Measurements from ENCODE around the gene NBPF12. TPM values are rescaled to one million over a fixed set of nuclear protein-coding genes. Genes with fewer than 3 reads are reported as not detected.
"Not testable (repeated sequence)": the region's sequence is repeated elsewhere in the genome, so short reads cannot be mapped to it uniquely, and the experiment has no call there.

NBPF12 gene
- total RNA-seq, 2 donors from 2014 or later, result 3.1 to 6.5 TPM

DNA sequence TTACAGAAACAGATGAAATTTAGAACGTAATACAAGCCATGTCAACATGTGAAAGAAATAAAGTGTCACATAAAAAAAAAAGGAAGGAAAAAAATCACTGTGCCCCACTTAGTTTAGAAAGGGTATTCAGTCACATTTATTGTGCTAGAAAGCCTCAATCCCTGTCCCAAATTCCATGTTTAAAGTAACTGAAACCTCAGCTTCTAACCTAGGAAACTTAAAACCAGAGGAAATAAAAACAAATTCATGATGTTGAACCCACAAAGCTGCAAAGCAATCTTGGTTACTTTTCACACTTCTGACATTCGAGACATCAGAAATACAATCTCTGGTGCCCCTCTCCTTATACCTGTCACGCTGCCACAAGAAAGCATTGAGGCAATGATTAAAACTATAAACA lies 101.8 kb downstream of the NBPF12 start:
- H3K9me3 ChIP-seq, result no peaks in the 10 kb centered on the region
- no peaks in the 10 kb centered on the region for H3K27me3 ChIP-seq
- TF ChIP-seq CTCF (IDR thresholded peaks at IDR 0.05), result no peak
- H3K4me1 ChIP-seq, result no peaks in the 10 kb centered on the region
- H3K27ac ChIP-seq, result no peak overlapping the region
- no peaks in the 10 kb centered on the region for H3K36me3 ChIP-seq
- DNase-seq (ENCODE audit: low spot score), result no peak
- no peak overlapping the region for H3K4me3 ChIP-seq

GRCh38 chr1:147042891-147043290 lies 104.8 kb downstream of the NBPF12 start:
- not testable (repeated sequence) for DNase-seq (ENCODE audit: low spot score); H3K4me3 ChIP-seq; H3K9me3 ChIP-seq; H3K27ac ChIP-seq; H3K4me1 ChIP-seq; H3K36me3 ChIP-seq; H3K27me3 ChIP-seq

DNA sequence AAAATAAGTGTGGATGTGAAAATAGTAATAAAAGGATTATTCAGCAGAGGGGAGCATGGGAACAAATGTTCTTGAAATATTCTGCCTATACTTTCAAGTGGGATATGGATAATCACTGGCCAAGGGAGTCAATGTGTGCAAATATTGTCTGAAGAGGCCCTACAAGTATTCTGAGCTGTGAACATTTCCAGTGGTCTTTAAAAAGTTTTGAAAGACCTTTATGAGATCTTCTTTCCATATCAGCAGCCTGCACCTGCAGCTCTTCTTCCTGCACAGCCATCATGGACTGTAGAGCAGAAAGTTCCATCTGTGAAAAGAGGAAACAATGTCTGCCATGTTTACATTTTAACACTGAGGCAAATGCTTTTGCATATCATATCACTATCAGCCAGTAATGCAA lies 106.4 kb downstream of the NBPF12 start:
- not testable (repeated sequence) for H3K27me3 ChIP-seq; H3K4me1 ChIP-seq; DNase-seq (ENCODE audit: low spot score); H3K9me3 ChIP-seq; H3K36me3 ChIP-seq; H3K4me3 ChIP-seq; H3K27ac ChIP-seq

Other genes with a start within 250 kb of the NBPF12 start
- gene PRKAB2, start 234.1 kb downstream of the NBPF12 start, total RNA-seq, result 10 to 100 TPM; 13.4 to 22.6 TPM

Data from right atrium auricular region (tissue), 2 donors.